ENCODE results near the gene ABCC8. TPM values are rescaled to one million over a fixed set of nuclear protein-coding genes. Genes with fewer than 3 reads are reported as not detected.

ABCC8 gene
- total and polyA plus RNA-seq, 2 experiments from 2014 or later: 2.0 to 3.4 TPM

DNA sequence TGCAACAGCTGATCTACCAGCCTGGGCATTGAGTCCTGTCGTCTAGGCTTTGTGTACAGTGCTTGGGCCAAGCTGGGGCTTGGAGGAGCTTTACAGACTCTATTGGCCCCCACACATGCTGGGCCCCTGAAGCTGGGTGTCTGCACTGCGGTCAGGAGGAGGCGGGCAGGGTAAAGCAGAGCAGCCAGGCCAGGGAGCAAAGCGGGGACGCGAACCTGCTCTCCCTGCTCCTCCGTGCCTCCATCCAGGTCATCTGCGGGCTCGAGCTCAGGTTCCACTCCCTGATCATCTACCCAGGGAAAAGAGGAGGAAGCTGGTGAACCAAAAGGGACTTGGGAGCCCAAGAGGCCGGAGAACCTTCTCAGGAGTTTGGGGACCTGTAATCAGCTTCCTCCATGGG, 40.5 kb upstream of the ABCC8 start:
- H3F3A ChIP-seq (replicated peaks; ENCODE audit: low read depth): no peaks in the 10 kb centered on the region
- no peak overlapping the region for H3K4me2 ChIP-seq
- H3K4me1 Mint-ChIP-seq: peaks cover 23% of the 10 kb centered on the region
- peaks cover 5% of the 10 kb centered on the region; the same call in 2 of the 3 replicates for H3K36me3 Mint-ChIP-seq (ENCODE audit: low read depth)
- TF ChIP-seq, protein P1, sequence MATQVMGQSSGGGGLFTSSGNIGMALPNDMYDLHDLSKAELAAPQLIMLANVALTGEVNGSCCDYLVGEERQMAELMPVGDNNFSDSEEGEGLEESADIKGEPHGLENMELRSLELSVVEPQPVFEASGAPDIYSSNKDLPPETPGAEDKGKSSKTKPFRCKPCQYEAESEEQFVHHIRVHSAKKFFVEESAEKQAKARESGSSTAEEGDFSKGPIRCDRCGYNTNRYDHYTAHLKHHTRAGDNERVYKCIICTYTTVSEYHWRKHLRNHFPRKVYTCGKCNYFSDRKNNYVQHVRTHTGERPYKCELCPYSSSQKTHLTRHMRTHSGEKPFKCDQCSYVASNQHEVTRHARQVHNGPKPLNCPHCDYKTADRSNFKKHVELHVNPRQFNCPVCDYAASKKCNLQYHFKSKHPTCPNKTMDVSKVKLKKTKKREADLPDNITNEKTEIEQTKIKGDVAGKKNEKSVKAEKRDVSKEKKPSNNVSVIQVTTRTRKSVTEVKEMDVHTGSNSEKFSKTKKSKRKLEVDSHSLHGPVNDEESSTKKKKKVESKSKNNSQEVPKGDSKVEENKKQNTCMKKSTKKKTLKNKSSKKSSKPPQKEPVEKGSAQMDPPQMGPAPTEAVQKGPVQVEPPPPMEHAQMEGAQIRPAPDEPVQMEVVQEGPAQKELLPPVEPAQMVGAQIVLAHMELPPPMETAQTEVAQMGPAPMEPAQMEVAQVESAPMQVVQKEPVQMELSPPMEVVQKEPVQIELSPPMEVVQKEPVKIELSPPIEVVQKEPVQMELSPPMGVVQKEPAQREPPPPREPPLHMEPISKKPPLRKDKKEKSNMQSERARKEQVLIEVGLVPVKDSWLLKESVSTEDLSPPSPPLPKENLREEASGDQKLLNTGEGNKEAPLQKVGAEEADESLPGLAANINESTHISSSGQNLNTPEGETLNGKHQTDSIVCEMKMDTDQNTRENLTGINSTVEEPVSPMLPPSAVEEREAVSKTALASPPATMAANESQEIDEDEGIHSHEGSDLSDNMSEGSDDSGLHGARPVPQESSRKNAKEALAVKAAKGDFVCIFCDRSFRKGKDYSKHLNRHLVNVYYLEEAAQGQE (IDR thresholded peaks at IDR 0.05; ENCODE audit: unreplicated experiment): no peak
- TF ChIP-seq, protein P2, sequence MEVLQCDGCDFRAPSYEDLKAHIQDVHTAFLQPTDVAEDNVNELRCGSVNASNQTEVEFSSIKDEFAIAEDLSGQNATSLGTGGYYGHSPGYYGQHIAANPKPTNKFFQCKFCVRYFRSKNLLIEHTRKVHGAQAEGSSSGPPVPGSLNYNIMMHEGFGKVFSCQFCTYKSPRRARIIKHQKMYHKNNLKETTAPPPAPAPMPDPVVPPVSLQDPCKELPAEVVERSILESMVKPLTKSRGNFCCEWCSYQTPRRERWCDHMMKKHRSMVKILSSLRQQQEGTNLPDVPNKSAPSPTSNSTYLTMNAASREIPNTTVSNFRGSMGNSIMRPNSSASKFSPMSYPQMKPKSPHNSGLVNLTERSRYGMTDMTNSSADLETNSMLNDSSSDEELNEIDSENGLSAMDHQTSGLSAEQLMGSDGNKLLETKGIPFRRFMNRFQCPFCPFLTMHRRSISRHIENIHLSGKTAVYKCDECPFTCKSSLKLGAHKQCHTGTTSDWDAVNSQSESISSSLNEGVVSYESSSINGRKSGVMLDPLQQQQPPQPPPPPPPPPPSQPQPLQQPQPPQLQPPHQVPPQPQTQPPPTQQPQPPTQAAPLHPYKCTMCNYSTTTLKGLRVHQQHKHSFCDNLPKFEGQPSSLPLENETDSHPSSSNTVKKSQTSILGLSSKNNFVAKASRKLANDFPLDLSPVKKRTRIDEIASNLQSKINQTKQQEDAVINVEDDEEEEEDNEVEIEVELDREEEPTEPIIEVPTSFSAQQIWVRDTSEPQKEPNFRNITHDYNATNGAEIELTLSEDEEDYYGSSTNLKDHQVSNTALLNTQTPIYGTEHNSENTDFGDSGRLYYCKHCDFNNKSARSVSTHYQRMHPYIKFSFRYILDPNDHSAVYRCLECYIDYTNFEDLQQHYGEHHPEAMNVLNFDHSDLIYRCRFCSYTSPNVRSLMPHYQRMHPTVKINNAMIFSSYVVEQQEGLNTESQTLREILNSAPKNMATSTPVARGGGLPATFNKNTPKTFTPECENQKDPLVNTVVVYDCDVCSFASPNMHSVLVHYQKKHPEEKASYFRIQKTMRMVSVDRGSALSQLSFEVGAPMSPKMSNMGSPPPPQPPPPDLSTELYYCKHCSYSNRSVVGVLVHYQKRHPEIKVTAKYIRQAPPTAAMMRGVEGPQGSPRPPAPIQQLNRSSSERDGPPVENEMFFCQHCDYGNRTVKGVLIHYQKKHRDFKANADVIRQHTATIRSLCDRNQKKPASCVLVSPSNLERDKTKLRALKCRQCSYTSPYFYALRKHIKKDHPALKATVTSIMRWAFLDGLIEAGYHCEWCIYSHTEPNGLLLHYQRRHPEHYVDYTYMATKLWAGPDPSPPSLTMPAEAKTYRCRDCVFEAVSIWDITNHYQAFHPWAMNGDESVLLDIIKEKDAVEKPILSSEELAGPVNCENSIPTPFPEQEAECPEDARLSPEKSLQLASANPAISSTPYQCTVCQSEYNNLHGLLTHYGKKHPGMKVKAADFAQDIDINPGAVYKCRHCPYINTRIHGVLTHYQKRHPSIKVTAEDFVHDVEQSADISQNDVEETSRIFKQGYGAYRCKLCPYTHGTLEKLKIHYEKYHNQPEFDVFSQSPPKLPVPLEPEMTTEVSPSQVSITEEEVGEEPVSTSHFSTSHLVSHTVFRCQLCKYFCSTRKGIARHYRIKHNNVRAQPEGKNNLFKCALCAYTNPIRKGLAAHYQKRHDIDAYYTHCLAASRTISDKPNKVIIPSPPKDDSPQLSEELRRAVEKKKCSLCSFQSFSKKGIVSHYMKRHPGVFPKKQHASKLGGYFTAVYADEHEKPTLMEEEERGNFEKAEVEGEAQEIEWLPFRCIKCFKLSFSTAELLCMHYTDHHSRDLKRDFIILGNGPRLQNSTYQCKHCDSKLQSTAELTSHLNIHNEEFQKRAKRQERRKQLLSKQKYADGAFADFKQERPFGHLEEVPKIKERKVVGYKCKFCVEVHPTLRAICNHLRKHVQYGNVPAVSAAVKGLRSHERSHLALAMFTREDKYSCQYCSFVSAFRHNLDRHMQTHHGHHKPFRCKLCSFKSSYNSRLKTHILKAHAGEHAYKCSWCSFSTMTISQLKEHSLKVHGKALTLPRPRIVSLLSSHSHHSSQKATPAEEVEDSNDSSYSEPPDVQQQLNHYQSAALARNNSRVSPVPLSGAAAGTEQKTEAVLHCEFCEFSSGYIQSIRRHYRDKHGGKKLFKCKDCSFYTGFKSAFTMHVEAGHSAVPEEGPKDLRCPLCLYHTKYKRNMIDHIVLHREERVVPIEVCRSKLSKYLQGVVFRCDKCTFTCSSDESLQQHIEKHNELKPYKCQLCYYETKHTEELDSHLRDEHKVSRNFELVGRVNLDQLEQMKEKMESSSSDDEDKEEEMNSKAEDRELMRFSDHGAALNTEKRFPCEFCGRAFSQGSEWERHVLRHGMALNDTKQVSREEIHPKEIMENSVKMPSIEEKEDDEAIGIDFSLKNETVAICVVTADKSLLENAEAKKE (CRISPR knock-in tag; IDR thresholded peaks at IDR 0.05): no peak
- no peak for TF ChIP-seq STAT1 (IDR thresholded peaks at IDR 0.05; ENCODE audit: unreplicated experiment)
- TF ChIP-seq EZH2 (IDR thresholded peaks at IDR 0.05; ENCODE audit: low read depth, unreplicated experiment): no peak
- peaks cover 9% of the 10 kb centered on the region for H3K27me3 Mint-ChIP-seq (ENCODE audit: insufficient read depth, low read depth, poor library complexity)
- H3K79me2 ChIP-seq (replicated peaks; ENCODE audit: insufficient read depth): no peaks in the 10 kb centered on the region
- H3K27ac ChIP-seq (ENCODE audit: low read depth): no peak overlapping the region
- H4K20me1 ChIP-seq (replicated peaks; ENCODE audit: insufficient read depth): no peaks in the 10 kb centered on the region
- H3K9me2 ChIP-seq (ENCODE audit: insufficient read depth): 0 out of 2 replicates have a peak, but pooled peaks cover 5% of the 10 kb centered on the region
- no peaks in the 10 kb centered on the region for H3K36me3 ChIP-seq (ENCODE audit: insufficient read depth)
- H3K27ac Mint-ChIP-seq: no peak overlapping the region
- H3K9me3 Mint-ChIP-seq: no peaks in the 10 kb centered on the region; the same call in 2 of the 3 replicates
- no peaks in the 10 kb centered on the region for H3K27me3 ChIP-seq (ENCODE audit: insufficient read depth)
- H3K4me3 Mint-ChIP-seq: no peak overlapping the region
- H3K4me3 ChIP-seq: no peak overlapping the region
- no peak for ATAC-seq
- H3K4me1 ChIP-seq (ENCODE audit: insufficient read depth): peaks cover 15% of the 10 kb centered on the region; the same call in 1 of the 2 replicates
- no peak for DNase-seq (ENCODE audit: low spot score)
- H2AFZ ChIP-seq: no peak overlapping the region
